AG09319 (cell line): ENCODE measurements around the gene C6orf132.

Experiments used
- DNase-seq: peaks from one replicate; pipeline ENCODE4 v3.0.0-alpha.2; 2010; ENCODE audit warnings: low read depth; ENCODE audit errors: extremely low read depth
- TF ChIP-seq, protein P1 (sequence below): IDR thresholded peaks from 2 replicates; pipeline ENCODE4 v1.5.1; 2011; ENCODE audit warnings: low read depth, mild to moderate bottlenecking, inconsistent platforms, low read length, moderate library complexity

Gene C6orf132

GRCh38 chr6:42068173-42068572, 74.2 kb downstream of the C6orf132 start:
- DNase-seq = no peak
- TF ChIP-seq, protein P1, sequence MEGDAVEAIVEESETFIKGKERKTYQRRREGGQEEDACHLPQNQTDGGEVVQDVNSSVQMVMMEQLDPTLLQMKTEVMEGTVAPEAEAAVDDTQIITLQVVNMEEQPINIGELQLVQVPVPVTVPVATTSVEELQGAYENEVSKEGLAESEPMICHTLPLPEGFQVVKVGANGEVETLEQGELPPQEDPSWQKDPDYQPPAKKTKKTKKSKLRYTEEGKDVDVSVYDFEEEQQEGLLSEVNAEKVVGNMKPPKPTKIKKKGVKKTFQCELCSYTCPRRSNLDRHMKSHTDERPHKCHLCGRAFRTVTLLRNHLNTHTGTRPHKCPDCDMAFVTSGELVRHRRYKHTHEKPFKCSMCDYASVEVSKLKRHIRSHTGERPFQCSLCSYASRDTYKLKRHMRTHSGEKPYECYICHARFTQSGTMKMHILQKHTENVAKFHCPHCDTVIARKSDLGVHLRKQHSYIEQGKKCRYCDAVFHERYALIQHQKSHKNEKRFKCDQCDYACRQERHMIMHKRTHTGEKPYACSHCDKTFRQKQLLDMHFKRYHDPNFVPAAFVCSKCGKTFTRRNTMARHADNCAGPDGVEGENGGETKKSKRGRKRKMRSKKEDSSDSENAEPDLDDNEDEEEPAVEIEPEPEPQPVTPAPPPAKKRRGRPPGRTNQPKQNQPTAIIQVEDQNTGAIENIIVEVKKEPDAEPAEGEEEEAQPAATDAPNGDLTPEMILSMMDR = no peak

DNA sequence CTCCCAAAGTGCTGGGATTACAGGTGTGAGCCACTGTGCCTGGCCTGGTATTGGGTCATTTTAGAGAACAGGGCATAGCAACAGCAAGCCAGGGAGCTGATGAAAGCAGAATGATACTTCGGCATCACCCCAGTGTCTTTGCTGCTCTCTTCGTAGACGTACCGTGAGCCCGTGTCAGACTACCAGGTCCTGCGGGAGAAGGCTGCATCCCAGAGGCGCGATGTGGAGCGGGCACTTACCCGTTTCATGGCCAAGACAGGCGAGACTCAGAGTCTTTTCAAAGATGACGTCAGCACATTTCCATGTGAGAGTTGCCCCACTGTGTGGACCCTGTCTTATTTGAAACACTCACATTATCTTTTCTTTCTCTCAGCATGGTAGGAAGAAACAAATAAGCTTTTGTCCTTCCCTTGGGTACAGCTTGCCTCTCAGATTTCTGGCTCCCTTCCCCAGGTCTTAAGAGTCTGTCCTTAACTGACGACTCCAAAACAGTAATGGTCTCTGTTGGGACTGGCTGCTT, 76.2 kb downstream of the C6orf132 start:
- DNase-seq = no peak
- TF ChIP-seq, protein P1 = no peak

GRCh38 chr6:42059743-42060142, 82.7 kb downstream of the C6orf132 start:
- TF ChIP-seq, protein P1 = no peak
- no peak for DNase-seq

DNA sequence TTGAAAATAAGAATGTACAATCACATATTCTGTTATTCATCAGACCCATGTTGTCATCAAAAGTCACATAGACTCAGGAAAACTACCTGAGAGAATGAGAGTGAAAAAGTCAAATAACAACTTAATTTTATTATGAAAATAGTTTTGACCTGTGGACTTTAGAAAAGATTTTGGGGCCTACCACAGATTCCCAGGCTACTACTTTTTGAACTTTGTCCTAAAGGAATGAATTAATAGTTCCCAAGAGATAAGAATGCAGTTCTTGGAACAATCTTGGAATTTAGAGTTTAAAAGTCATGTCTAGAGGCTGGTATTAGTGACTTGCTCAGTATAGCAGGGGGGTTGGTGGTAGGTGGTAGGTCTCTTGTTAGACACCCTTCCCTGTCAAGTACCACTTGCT, 88.8 kb downstream of the C6orf132 start:
- no peak for DNase-seq
- TF ChIP-seq, protein P1 = no peak

- no peak for DNase-seq
- TF ChIP-seq, protein P1 = no peak
Observed at GRCh38 chr6:42051268-42051653, 91.2 kb downstream of the C6orf132 start.
